CD4-positive, alpha-beta T cell (primary cell): ENCODE measurements around the gene PEX10. TPM values are rescaled to one million over a fixed set of nuclear protein-coding genes. Genes with fewer than 3 reads are reported as not detected.

Experiments
- ATAC-seq: fragments of 200-7000 bp; cut with Tn5 transposase; one replicate; pipeline ENCODE4 v1.10.0; 2022; ENCODE audit warnings: mild to moderate bottlenecking; ENCODE audit not compliant: poor library complexity
- CTCF ChIA-PET: fragments of 350-600 bp; sonication (Branson Sonifier 250); formaldehyde crosslinking; loops from one replicate; lab custom pipeline; 2021; ENCODE audit warnings: antibody characterized with exemption, inconsistent platforms; lab: Charles Lee
- POLR2A ChIA-PET: fragments of 350-600 bp; sonication (Branson Sonifier 250); formaldehyde crosslinking; loops from one replicate; lab custom pipeline; 2021; ENCODE audit warnings: antibody characterized with exemption, inconsistent platforms; lab: Charles Lee
- DNase-seq, 14 experiments: peaks; one replicate each; pipeline ENCODE4 v3.0.0-alpha.2; 2013 to 2020; ENCODE audit warnings: mixed read lengths in 2 of 14
- H3K27ac ChIP-seq, 2 donors: one replicate each; pipeline versions ENCODE4 v1.5.1 to v1.7.0; 2013; ENCODE audit warnings: low read length in 2 of 2, low read depth in 1 of 2, mild to moderate bottlenecking in 1 of 2
- H3K27me3 ChIP-seq, 2 experiments: 1 replicate in 1 of 2; 2 replicates in 1 of 2; pipeline versions ENCODE4 v1.6.1 to v1.7.0; 2013; ENCODE audit warnings: low read length in 2 of 2, control low read depth in 1 of 2, mild to moderate bottlenecking in 1 of 2, moderate library complexity in 1 of 2; ENCODE audit not compliant: insufficient read depth in 2 of 2, control insufficient read depth in 1 of 2
- H3K36me3 ChIP-seq: one replicate; pipeline ENCODE4 v1.6.1; 2013; ENCODE audit warnings: low read length, control low read depth; ENCODE audit not compliant: insufficient read depth
- H3K4me1 ChIP-seq: one replicate; pipeline ENCODE4 v1.6.1; 2013; ENCODE audit warnings: low read length, control low read depth; ENCODE audit not compliant: insufficient read depth
- H3K4me3 ChIP-seq: one replicate; pipeline ENCODE4 v1.5.1; 2013; ENCODE audit warnings: mild to moderate bottlenecking, low read length, moderate library complexity
- H3K9me3 ChIP-seq, 2 experiments: 1 replicate in 1 of 2; 2 replicates in 1 of 2; pipeline versions ENCODE4 v1.6.1 to v1.7.0; 2013; ENCODE audit warnings: low read length in 2 of 2, mild to moderate bottlenecking in 2 of 2, control low read depth in 1 of 2, moderate library complexity in 1 of 2; ENCODE audit not compliant: control insufficient read depth in 1 of 2, insufficient read depth in 1 of 2
- H3K27ac Mint-ChIP-seq: one replicate; pipeline ENCODE4 v1.8.0; 2020; ENCODE audit warnings: mixed read lengths
- H3K27me3 Mint-ChIP-seq: one replicate; pipeline ENCODE4 v1.8.0; 2021; ENCODE audit warnings: mixed read lengths
- H3K36me3 Mint-ChIP-seq: one replicate; pipeline ENCODE4 v1.8.0; 2021; ENCODE audit warnings: low read depth, mixed read lengths
- H3K4me1 Mint-ChIP-seq: one replicate; pipeline ENCODE4 v1.8.0; 2021; ENCODE audit warnings: low read depth, mixed read lengths
- H3K4me3 Mint-ChIP-seq: one replicate; pipeline ENCODE4 v1.8.0; 2020; ENCODE audit warnings: mild to moderate bottlenecking, mixed read lengths
- H3K9me3 Mint-ChIP-seq: one replicate; pipeline ENCODE4 v1.8.0; 2020; ENCODE audit warnings: mixed read lengths
- CTCF ChIP-seq: fragments of 200-600 bp; IDR thresholded peaks from one replicate; pipeline ENCODE4 v1.8.0; 2022; ENCODE audit warnings: antibody characterized with exemption, mild to moderate bottlenecking
- intact Hi-C, 2 experiments: fragments of 100-400 bp; cut with DNase I in 1 of 2; cut with micrococcal nuclease in 1 of 2; formaldehyde crosslinking; loops; one replicate each; pipeline versions ENCODE4 v1.15.1 to v1.9.0; 2023 to 2025; cut with DNase I, micrococcal nuclease
- total RNA-seq, 174 experiments: library from RNA in 2 of 174; stranded (reverse) in 2 of 174; gene quantifications; one replicate each; pipeline ENCODE4 v1.2.3 and lab custom pipeline; 2021 to 2026

Gene PEX10
- total RNA-seq, 2 experiments from 2014 or later, result 12.0 to 12.5 TPM

DNA sequence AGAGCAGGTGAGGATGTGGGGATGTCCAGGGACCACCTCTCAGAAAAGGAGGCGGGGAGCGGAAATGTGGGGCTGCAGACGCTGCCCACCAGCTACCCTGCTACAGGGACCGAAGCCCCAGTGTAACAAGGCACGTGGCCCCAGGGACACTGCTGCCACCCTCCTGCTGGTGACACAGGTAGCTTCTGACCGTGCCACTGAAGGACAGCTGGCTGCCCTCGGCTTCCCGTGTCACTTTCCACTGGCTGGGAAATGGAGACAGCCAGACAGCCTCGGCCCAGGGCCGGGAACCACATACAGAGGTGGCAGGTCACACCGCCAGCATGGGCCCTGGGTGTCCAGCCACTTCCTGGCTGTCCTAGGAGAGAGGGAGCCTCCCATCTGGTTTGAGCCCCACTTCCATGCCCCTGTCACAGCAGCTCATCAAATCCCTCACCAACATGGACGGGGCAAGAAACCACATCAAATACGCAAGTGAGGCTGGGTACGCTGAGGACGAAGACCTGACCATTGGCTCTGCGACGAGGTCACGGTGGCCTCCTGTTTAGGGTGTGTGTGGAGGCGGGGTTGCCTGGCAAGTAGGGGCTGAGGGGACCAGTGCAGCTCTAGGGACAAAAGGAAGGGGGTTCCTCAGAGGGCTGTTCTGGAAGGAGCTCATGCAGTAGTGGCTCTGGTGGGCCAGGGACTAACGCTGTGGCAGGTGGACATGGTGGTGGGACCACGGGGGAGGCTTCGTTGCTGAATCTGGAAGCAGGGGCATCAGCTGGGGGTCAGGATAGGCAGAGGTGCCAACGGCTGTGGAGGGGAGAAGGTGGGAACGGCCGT lies 5.0 kb downstream of the PEX10 start:
- intact Hi-C loops, result no loop called here
- Mint-ChIP-seq H3K27me3 (no peaks in the 10 kb centered on the region), H3K27ac (no peak overlapping the region), H3K9me3 (no peaks in the 10 kb centered on the region), H3K36me3 (peaks cover 62% of the 10 kb centered on the region), H3K4me1 (no peaks in the 10 kb centered on the region), H3K4me3 (peak overlapping the region; percentile 71)
- ATAC-seq (no peak), DNase-seq (no peak)
- Histone ChIP-seq H3K9me3 (no peaks in the 10 kb centered on the region), H3K36me3 (peaks cover 58% of the 10 kb centered on the region), H3K27ac (no peak overlapping the region), H3K4me3 (no peak overlapping the region), H3K27me3 (no peaks in the 10 kb centered on the region), H3K4me1 (peaks cover 9% of the 10 kb centered on the region)
- POLR2A ChIA-PET, result interaction anchor here (2.4 kb wide), 1 partner anchor 16 kb away, joined by 6 read pairs; the partner anchor contains the start of genes MORN1 and RER1
- CTCF ChIA-PET, result no interaction called here
- no peak for TF ChIP-seq CTCF

DNA sequence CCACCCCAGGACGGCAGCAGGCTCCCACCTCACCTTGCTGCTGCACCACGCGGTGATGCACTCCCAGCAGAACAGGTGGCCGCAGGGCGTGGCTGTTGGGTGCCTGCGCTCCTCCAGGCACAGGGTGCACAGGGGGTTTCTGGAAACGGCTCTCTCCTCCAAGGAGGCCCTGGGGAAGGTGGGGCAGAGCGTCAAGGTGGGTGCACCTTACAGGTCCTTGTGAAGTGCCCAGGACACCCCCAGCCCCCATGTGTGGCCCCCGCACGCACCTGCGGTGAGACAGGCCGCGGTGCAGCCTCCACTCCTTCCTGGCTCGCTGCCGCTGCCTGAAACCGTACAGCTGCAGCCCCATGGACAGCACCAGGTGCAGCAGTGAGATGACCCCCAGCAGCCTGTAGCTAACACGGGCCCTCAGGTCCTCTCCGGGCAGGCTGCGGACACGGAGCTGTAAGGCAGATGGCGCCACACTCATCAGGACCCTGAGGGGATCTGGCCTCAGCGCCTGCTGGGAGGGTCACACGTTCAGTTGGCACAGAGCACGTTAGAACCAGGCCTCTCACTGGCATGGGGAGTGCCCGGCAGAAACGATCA lies 5.8 kb downstream of the PEX10 start:
- no peaks in the 10 kb centered on the region for H3K27me3 ChIP-seq
- no peak overlapping the region for H3K4me3 ChIP-seq
- peaks cover 70% of the 10 kb centered on the region for H3K36me3 Mint-ChIP-seq
- intact Hi-C loops, result no loop called here
- H3K9me3 Mint-ChIP-seq, result no peaks in the 10 kb centered on the region
- ChIA-PET POLR2A (interaction anchor here (1.5 to 2.4 kb wide), 2 partner anchors 13 to 15 kb away, joined by 3 to 6 read pairs; partner anchors contain the start of genes MORN1 and RER1), CTCF (no interaction called here)
- DNase-seq (no peak), ATAC-seq (no peak)
- H3K4me1 ChIP-seq, result peaks cover 7% of the 10 kb centered on the region
- H3K27ac ChIP-seq, result no peak overlapping the region
- H3K27ac Mint-ChIP-seq, result no peak overlapping the region
- peak overlapping the region; percentile 25 for H3K4me3 Mint-ChIP-seq
- peaks cover 0 to 4% of the 10 kb centered on the region in 2 experiments for H3K9me3 ChIP-seq
- peaks cover 67% of the 10 kb centered on the region for H3K36me3 ChIP-seq
- no peaks in the 10 kb centered on the region for H3K27me3 Mint-ChIP-seq
- no peaks in the 10 kb centered on the region for H3K4me1 Mint-ChIP-seq
- TF ChIP-seq CTCF, result no peak

GRCh38 chr1:2405588-2406295 lies 6.6 kb downstream of the PEX10 start:
- H3K4me1 ChIP-seq, result peaks cover 6% of the 10 kb centered on the region
- Mint-ChIP-seq H3K9me3 (no peaks in the 10 kb centered on the region), H3K4me3 (no peak overlapping the region), H3K4me1 (no peaks in the 10 kb centered on the region), H3K27me3 (no peaks in the 10 kb centered on the region), H3K36me3 (peaks cover 73% of the 10 kb centered on the region), H3K27ac (no peak overlapping the region)
- ChIA-PET CTCF (no interaction called here), POLR2A (interaction anchor here (1.5 to 2.4 kb wide), 2 partner anchors 13 to 14 kb away, joined by 3 to 6 read pairs; partner anchors contain the start of genes MORN1 and RER1)
- DNase-seq (no peak), ATAC-seq (no peak)
- H3K4me3 ChIP-seq, result no peak overlapping the region
- no peak overlapping the region for H3K27ac ChIP-seq
- intact Hi-C loops, result no loop called here
- H3K9me3 ChIP-seq, result peaks cover 0 to 8% of the 10 kb centered on the region in 2 experiments
- H3K27me3 ChIP-seq, result no peaks in the 10 kb centered on the region
- TF ChIP-seq CTCF, result no peak
- peaks cover 73% of the 10 kb centered on the region for H3K36me3 ChIP-seq
